ENCODE results near the gene NDRG2. TPM values are rescaled to one million over a fixed set of nuclear protein-coding genes. Genes with fewer than 3 reads are reported as not detected.

The NDRG2 gene
- total and polyA plus RNA-seq, 7 experiments from 2014 or later, result 5.9 to 39.9 (median 35.1) TPM

DNA sequence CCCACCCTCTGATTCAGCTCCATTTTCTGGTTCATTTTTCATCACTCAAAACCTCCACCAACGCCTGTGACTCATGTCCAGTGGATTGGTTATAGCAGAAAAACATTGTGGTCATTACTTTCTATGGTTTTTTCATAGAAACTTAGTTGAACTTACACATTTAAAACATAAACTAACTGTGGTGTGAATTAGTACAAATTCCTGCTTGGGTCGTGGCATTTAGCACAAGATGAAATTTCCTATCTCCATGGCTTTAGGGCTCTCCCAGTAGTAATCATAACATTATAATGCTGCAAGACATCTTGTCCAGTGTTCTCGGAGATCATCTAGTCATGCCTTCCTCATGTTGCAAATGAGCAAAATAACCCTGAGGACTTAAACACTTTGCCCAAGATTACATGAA lies 24.4 kb upstream of the NDRG2 start:
- H3K36me3 Mint-ChIP-seq, result no peaks in the 10 kb centered on the region
- Histone ChIP-seq H3K27ac (ENCODE audit: low read depth, low read length) (no peak overlapping the region), H3K4me1 (ENCODE audit: control insufficient read depth in 2 of 2, insufficient read depth in 2 of 2, low read length in 2 of 2) (no peaks in the 10 kb centered on the region), H3K27me3 (ENCODE audit: control insufficient read depth in 2 of 2, insufficient read depth in 2 of 2, low read length in 2 of 2) (peaks cover 0 to 4% of the 10 kb centered on the region in 2 donors), H3K36me3 (ENCODE audit: control insufficient read depth in 2 of 3, insufficient read depth in 3 of 3, low read length in 3 of 3) (no peaks in the 10 kb centered on the region), H3K4me3 (ENCODE audit: low read length) (no peak overlapping the region), H3K9me3 (ENCODE audit: control insufficient read depth in 2 of 3, low read length in 3 of 3) (no peaks in the 10 kb centered on the region)
- ChIA-PET POLR2A (no interaction called here), CTCF (no interaction called here)
- ATAC-seq (no peak), DNase-seq (no peak)
- peaks cover 4 to 40% (median 9%) of the 10 kb centered on the region in 5 donors for H3K27me3 Mint-ChIP-seq
- H3K27ac Mint-ChIP-seq, result no peak overlapping the region
- intact Hi-C loops (cut with micrococcal nuclease), result no loop called here
- H3K4me1 Mint-ChIP-seq, result peaks cover 0 to 6% (median 5%) of the 10 kb centered on the region in 7 donors
- H3K4me3 Mint-ChIP-seq, result no peak overlapping the region
- no peaks in the 10 kb centered on the region for H3K9me3 Mint-ChIP-seq

DNA sequence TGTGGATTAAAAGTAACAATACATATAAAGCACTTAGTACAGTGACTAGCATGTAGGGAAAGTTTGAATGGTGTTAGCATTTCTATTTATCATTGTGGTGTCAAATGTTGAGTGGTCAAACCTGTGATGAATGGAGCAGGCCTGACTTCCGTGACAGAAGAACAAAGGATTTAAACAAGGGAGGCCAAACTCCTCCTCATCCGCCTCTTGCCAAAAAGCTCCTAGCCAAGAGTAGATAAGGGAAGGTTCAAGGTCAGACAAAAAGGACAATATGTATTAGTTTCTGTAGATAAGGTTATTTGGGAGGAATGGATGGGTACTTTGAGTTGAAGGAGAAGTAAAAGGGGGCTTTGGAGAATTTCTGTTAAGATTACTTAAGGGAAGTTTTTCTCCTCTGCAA lies 23.8 kb upstream of the NDRG2 start:
- peaks cover 4 to 42% (median 11%) of the 10 kb centered on the region in 5 donors for H3K27me3 Mint-ChIP-seq
- no peak overlapping the region for H3K27ac ChIP-seq (ENCODE audit: low read depth, low read length)
- no peaks in the 10 kb centered on the region for H3K36me3 Mint-ChIP-seq
- no peak for ATAC-seq
- peak overlapping the region in 1 of 9 donors; percentile 32 for H3K27ac Mint-ChIP-seq
- H3K27me3 ChIP-seq (ENCODE audit: control insufficient read depth in 2 of 2, insufficient read depth in 2 of 2, low read length in 2 of 2), result peaks cover 0 to 4% of the 10 kb centered on the region in 2 donors
- H3K36me3 ChIP-seq (ENCODE audit: control insufficient read depth in 2 of 3, insufficient read depth in 3 of 3, low read length in 3 of 3), result no peaks in the 10 kb centered on the region
- no peak overlapping the region for H3K4me3 Mint-ChIP-seq
- H3K9me3 ChIP-seq (ENCODE audit: control insufficient read depth in 2 of 3, low read length in 3 of 3), result no peaks in the 10 kb centered on the region
- H3K4me3 ChIP-seq (ENCODE audit: low read length), result no peak overlapping the region
- POLR2A ChIA-PET, result no interaction called here
- no peak for DNase-seq
- CTCF ChIA-PET, result interaction anchor here (0.9 to 2.8 kb wide), 2 partner anchors 34 to 44 kb away, joined by 4 to 14 read pairs; no protein-coding TSS in a partner anchor
- no peaks in the 10 kb centered on the region for H3K9me3 Mint-ChIP-seq
- intact Hi-C loops (cut with micrococcal nuclease), result no loop called here
- no peaks in the 10 kb centered on the region for H3K4me1 ChIP-seq (ENCODE audit: control insufficient read depth in 2 of 2, insufficient read depth in 2 of 2, low read length in 2 of 2)
- H3K4me1 Mint-ChIP-seq, result peaks cover 2 to 9% (median 8%) of the 10 kb centered on the region in 7 donors

GRCh38 chr14:21047378-21047781 lies 22.5 kb upstream of the NDRG2 start:
- Mint-ChIP-seq H3K36me3 (no peaks in the 10 kb centered on the region), H3K4me1 (peaks cover 2 to 9% (median 8%) of the 10 kb centered on the region in 7 donors), H3K4me3 (no peak overlapping the region), H3K27ac (no peak overlapping the region), H3K9me3 (no peaks in the 10 kb centered on the region), H3K27me3 (peaks cover 7 to 42% (median 14%) of the 10 kb centered on the region in 5 donors)
- no peak overlapping the region for H3K4me3 ChIP-seq (ENCODE audit: low read length)
- H3K4me1 ChIP-seq (ENCODE audit: control insufficient read depth in 2 of 2, insufficient read depth in 2 of 2, low read length in 2 of 2), result no peaks in the 10 kb centered on the region
- no peak overlapping the region for H3K27ac ChIP-seq (ENCODE audit: low read depth, low read length)
- DNase-seq (no peak), ATAC-seq (no peak)
- H3K27me3 ChIP-seq (ENCODE audit: control insufficient read depth in 2 of 2, insufficient read depth in 2 of 2, low read length in 2 of 2), result peaks cover 0 to 4% of the 10 kb centered on the region in 2 donors
- H3K36me3 ChIP-seq (ENCODE audit: control insufficient read depth in 2 of 3, insufficient read depth in 3 of 3, low read length in 3 of 3), result no peaks in the 10 kb centered on the region
- ChIA-PET POLR2A (no interaction called here), CTCF (interaction anchor here (1.0 to 2.8 kb wide), 3 partner anchors 33 to 42 kb away, joined by 4 to 14 read pairs (median 5); no protein-coding TSS in a partner anchor)
- intact Hi-C loops (cut with micrococcal nuclease), result no loop called here
- no peaks in the 10 kb centered on the region for H3K9me3 ChIP-seq (ENCODE audit: control insufficient read depth in 2 of 3, low read length in 3 of 3)

DNA sequence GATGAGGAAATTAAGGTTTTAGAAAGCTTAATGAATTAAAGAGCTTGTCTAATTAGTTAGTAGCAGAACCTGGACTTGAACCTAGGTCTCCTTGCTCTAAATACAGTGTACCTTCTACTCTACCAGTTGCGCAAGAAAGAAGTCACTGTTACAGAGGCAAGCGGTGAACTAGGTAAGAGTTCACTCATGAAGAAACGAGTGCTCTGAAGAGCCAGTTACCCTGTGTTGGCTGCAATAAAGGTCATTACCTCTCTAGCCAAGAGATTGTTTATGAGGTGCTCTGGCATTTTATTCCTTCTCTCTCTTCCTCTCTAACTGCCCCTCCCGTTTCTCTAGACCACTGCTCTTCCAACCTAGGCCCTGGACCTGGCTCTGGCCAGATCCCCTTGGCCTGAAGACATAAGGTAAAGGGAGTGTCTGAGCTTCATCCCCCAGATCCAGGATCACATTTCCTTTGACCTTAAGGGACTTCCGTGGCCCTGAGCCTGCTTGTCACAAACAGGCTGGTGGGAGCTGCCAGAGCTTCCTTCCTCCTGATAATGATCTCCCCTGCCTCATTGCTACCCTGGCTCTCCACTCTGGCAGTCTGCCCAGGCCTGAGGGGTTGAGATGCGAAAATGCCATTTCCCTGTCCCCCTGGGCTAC lies 19.2 kb upstream of the NDRG2 start:
- peak; percentile 46 for ATAC-seq
- CTCF ChIA-PET, result interaction anchor here (2.5 kb wide), 1 partner anchor 30 kb away, joined by 29 read pairs; no protein-coding TSS in a partner anchor

DNA sequence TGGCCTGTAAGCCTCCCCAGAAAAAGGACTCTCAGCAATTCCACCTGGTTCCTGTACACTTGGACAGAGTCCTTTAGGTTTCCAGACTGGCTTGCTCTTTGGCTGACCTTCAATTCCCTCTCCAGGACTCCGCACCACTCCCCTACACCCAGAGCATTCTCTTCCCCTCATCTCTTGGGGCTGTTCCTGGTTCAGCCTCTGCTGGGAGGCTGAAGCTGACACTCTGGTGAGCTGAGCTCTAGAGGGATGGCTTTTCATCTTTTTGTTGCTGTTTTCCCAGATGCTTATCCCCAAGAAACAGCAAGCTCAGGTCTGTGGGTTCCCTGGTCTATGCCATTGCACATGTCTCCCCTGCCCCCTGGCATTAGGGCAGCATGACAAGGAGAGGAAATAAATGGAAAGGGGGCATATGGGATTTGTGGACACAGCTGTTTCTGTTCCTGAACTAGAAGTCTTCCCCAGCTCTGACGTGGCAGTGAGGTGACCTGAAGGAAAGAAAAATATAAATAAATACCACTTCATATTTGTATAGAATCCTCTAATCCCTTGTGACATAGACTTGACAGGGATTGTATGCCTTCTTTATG lies 18.6 kb upstream of the NDRG2 start:
- DNase-seq, result no peak
- Histone ChIP-seq H3K9me3 (ENCODE audit: control insufficient read depth in 2 of 3, low read length in 3 of 3) (no peaks in the 10 kb centered on the region), H3K4me3 (ENCODE audit: low read length) (no peak overlapping the region), H3K27me3 (ENCODE audit: control insufficient read depth in 2 of 2, insufficient read depth in 2 of 2, low read length in 2 of 2) (no peaks in the 10 kb centered on the region), H3K36me3 (ENCODE audit: control insufficient read depth in 2 of 3, insufficient read depth in 3 of 3, low read length in 3 of 3) (no peaks in the 10 kb centered on the region), H3K27ac (ENCODE audit: low read depth, low read length) (no peak overlapping the region), H3K4me1 (ENCODE audit: control insufficient read depth in 2 of 2, insufficient read depth in 2 of 2, low read length in 2 of 2) (no peaks in the 10 kb centered on the region)
- Mint-ChIP-seq H3K36me3 (no peaks in the 10 kb centered on the region), H3K27me3 (peaks cover 3 to 35% (median 13%) of the 10 kb centered on the region in 5 donors), H3K27ac (no peak overlapping the region), H3K4me1 (peaks cover 2 to 9% (median 8%) of the 10 kb centered on the region in 7 donors), H3K9me3 (no peaks in the 10 kb centered on the region), H3K4me3 (no peak overlapping the region)
- POLR2A ChIA-PET, result no interaction called here
- no peak for ATAC-seq
- CTCF ChIA-PET, result interaction anchor here (2.0 to 2.5 kb wide), 2 partner anchors 29 to 61 kb away, joined by 9 to 29 read pairs; no protein-coding TSS in a partner anchor
- intact Hi-C loops (cut with micrococcal nuclease), result loop anchor here in 1 of 2 donors (5.0 kb wide), 1 partner anchor 346 kb away; no protein-coding TSS in a partner anchor

More for the DNA sequence above, 19.2 kb upstream of the NDRG2 start:
- H3K27me3 ChIP-seq (ENCODE audit: control insufficient read depth in 2 of 2, insufficient read depth in 2 of 2, low read length in 2 of 2), result no peaks in the 10 kb centered on the region
- Mint-ChIP-seq H3K4me3 (no peak overlapping the region), H3K9me3 (no peaks in the 10 kb centered on the region), H3K27me3 (peaks cover 3 to 35% (median 13%) of the 10 kb centered on the region in 5 donors), H3K27ac (no peak overlapping the region), H3K36me3 (no peaks in the 10 kb centered on the region), H3K4me1 (peaks cover 2 to 9% (median 8%) of the 10 kb centered on the region in 7 donors)
- H3K9me3 ChIP-seq (ENCODE audit: control insufficient read depth in 2 of 3, low read length in 3 of 3), result no peaks in the 10 kb centered on the region
- no peaks in the 10 kb centered on the region for H3K4me1 ChIP-seq (ENCODE audit: control insufficient read depth in 2 of 2, insufficient read depth in 2 of 2, low read length in 2 of 2)
- H3K36me3 ChIP-seq (ENCODE audit: control insufficient read depth in 2 of 3, insufficient read depth in 3 of 3, low read length in 3 of 3), result no peaks in the 10 kb centered on the region
- no peak overlapping the region for H3K4me3 ChIP-seq (ENCODE audit: low read length)
- DNase-seq, result no peak
- POLR2A ChIA-PET, result no interaction called here
- intact Hi-C loops (cut with micrococcal nuclease), result loop anchor here in 1 of 2 donors (5.0 kb wide), 1 partner anchor 347 kb away; no protein-coding TSS in a partner anchor
- H3K27ac ChIP-seq (ENCODE audit: low read depth, low read length), result no peak overlapping the region

DNA sequence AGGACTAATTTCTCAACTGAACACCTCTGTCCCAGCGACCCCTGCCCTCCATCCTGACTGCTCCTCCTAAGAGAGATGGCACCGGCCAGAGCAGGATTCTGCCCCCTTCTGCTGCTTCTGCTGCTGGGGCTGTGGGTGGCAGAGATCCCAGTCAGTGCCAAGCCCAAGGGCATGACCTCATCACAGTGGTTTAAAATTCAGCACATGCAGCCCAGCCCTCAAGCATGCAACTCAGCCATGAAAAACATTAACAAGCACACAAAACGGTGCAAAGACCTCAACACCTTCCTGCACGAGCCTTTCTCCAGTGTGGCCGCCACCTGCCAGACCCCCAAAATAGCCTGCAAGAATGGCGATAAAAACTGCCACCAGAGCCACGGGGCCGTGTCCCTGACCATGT lies 18.1 kb upstream of the NDRG2 start:
- H3K9me3 ChIP-seq (ENCODE audit: control insufficient read depth in 2 of 3, low read length in 3 of 3), result no peaks in the 10 kb centered on the region
- Mint-ChIP-seq H3K9me3 (no peaks in the 10 kb centered on the region), H3K36me3 (no peaks in the 10 kb centered on the region), H3K27ac (no peak overlapping the region), H3K4me1 (peaks cover 2 to 9% (median 8%) of the 10 kb centered on the region in 7 donors), H3K27me3 (peaks cover 3 to 40% (median 13%) of the 10 kb centered on the region in 5 donors), H3K4me3 (no peak overlapping the region)
- intact Hi-C loops (cut with micrococcal nuclease), result loop anchor here in 1 of 2 donors (5.0 kb wide), 1 partner anchor 346 kb away; no protein-coding TSS in a partner anchor
- no peaks in the 10 kb centered on the region for H3K36me3 ChIP-seq (ENCODE audit: control insufficient read depth in 2 of 3, insufficient read depth in 3 of 3, low read length in 3 of 3)
- H3K27me3 ChIP-seq (ENCODE audit: control insufficient read depth in 2 of 2, insufficient read depth in 2 of 2, low read length in 2 of 2), result no peaks in the 10 kb centered on the region
- DNase-seq, result no peak
- no peak overlapping the region for H3K27ac ChIP-seq (ENCODE audit: low read depth, low read length)
- ChIA-PET CTCF (interaction anchor here (2.0 to 2.5 kb wide), 2 partner anchors 29 to 61 kb away, joined by 9 to 29 read pairs; no protein-coding TSS in a partner anchor), POLR2A (no interaction called here)
- H3K4me1 ChIP-seq (ENCODE audit: control insufficient read depth in 2 of 2, insufficient read depth in 2 of 2, low read length in 2 of 2), result no peaks in the 10 kb centered on the region
- H3K4me3 ChIP-seq (ENCODE audit: low read length), result no peak overlapping the region
- no peak for ATAC-seq
